ENCODE measurements around the gene SLC25A1. TPM values are rescaled to one million over a fixed set of nuclear protein-coding genes. Genes with fewer than 3 reads are reported as not detected.

SLC25A1 gene
- polyA plus RNA-seq, 1 donor from 2014 or later = 81.4 TPM

DNA sequence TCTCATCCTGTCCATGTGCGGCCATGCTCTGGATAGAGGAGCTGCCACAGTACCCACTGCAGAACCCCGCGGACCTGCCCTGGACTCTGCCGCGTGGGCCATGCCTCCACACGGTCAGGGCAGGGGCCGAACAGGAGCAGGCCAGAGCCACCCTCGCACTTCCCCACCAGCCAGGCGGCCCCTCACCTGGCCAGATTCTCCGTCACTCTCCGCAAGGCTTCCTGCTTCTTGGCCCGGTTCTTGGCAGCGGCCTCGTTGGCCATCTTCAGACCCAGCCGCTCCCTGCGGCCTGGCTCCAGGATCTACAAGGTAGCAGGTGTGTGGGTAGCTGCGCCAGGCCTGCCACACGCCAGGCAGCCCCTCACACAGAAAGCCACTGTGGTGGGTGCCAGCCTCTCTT, 43.7 kb downstream of the SLC25A1 start:
- H3F3A ChIP-seq (ENCODE audit: insufficient read depth, low read length, poor library complexity, severe bottlenecking) = no peaks in the 10 kb centered on the region
- no peak overlapping the region for H3K4me2 ChIP-seq (ENCODE audit: low read length)
- no peaks in the 10 kb centered on the region for H3K36me3 ChIP-seq (ENCODE audit: insufficient read depth, low read length)
- no peaks in the 10 kb centered on the region for H3K79me2 ChIP-seq (replicated peaks; ENCODE audit: insufficient read depth, low read length)
- no peaks in the 10 kb centered on the region for H3K9me2 ChIP-seq (ENCODE audit: insufficient read depth, low read length)
- no peaks in the 10 kb centered on the region for H3K27me3 ChIP-seq (ENCODE audit: insufficient read depth, low read depth, low read length)
- no peak overlapping the region for H3K4me3 ChIP-seq (ENCODE audit: low read length)
- H4K20me1 ChIP-seq (ENCODE audit: insufficient read depth) = no peaks in the 10 kb centered on the region
- H2AFZ ChIP-seq (ENCODE audit: low read depth, low read length) = no peak overlapping the region
- H3K27ac ChIP-seq (ENCODE audit: low read length) = no peak overlapping the region
- H3K9ac ChIP-seq (ENCODE audit: low read length) = no peak overlapping the region
- no peak for TF ChIP-seq EP300 (conservative IDR thresholded peaks at IDR 0.05; ENCODE audit: poor library complexity, severe bottlenecking)
- no peak for TF ChIP-seq EZH2 (IDR thresholded peaks at IDR 0.05; ENCODE audit: borderline replicate concordance, insufficient read depth, low read length, poor library complexity, severe bottlenecking)
- no peak for TF ChIP-seq MXI1 (conservative IDR thresholded peaks at IDR 0.05; ENCODE audit: poor library complexity, severe bottlenecking)
- no peak for TF ChIP-seq TAF1 (IDR thresholded peaks at IDR 0.05; ENCODE audit: low read depth)
- TF ChIP-seq REST (IDR thresholded peaks at IDR 0.05; ENCODE audit: borderline replicate concordance) = no peak
- TF ChIP-seq POLR2AphosphoS5 (IDR thresholded peaks at IDR 0.05) = no peak
- no peak for TF ChIP-seq RAD21 (conservative IDR thresholded peaks at IDR 0.05)
- no peak for TF ChIP-seq CTCF (IDR thresholded peaks at IDR 0.05; ENCODE audit: poor library complexity, severe bottlenecking)
- no peak for TF ChIP-seq SMC3 (conservative IDR thresholded peaks at IDR 0.05; ENCODE audit: poor library complexity)
- no peaks in the 10 kb centered on the region for H3K9me3 ChIP-seq (ENCODE audit: low read length)

DNA sequence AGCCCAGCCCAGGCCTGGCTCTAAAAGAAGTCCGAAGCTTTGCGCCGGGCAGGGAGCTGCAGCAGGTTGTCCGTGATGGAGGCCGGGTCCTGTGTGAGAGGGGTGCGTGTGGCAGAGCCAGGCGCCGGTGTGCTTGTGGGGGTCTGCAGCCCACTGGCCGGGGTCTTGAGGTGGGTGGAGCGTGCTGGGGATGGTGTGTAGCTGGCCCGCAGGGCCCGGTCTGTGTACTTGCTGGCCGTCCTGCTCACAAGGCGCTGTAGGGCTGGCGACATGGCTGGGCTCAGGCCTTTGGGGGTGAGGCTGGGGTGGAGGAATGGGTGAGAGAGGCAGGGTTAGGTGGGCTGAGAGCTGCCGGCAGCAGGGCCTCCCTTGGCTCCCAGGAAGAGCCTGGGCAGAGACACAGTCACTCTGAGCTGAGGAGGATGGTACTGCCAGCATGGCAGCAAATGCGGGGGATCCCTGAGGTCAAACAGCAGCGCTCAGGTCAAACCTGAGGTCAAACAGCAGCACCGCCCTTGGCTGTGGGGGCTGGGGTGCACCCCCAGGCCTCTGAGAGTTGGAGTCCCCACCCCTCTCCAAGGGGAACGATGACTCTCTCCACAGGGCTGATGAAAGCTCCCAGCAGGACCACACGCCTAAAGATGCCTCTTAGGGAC, 44.2 kb downstream of the SLC25A1 start:
- H3K4me3 ChIP-seq (ENCODE audit: low read length) = no peak overlapping the region
- H2AFZ ChIP-seq (ENCODE audit: low read depth, low read length) = no peak overlapping the region
- no peaks in the 10 kb centered on the region for H3K9me2 ChIP-seq (ENCODE audit: insufficient read depth, low read length)
- H3K9me3 ChIP-seq (ENCODE audit: low read length) = no peaks in the 10 kb centered on the region
- no peaks in the 10 kb centered on the region for H3K79me2 ChIP-seq (replicated peaks; ENCODE audit: insufficient read depth, low read length)
- H3K36me3 ChIP-seq (ENCODE audit: insufficient read depth, low read length) = no peaks in the 10 kb centered on the region
- no peaks in the 10 kb centered on the region for H3F3A ChIP-seq (ENCODE audit: insufficient read depth, low read length, poor library complexity, severe bottlenecking)
- no peak overlapping the region for H3K27ac ChIP-seq (ENCODE audit: low read length)
- H3K9ac ChIP-seq (ENCODE audit: low read length) = no peak overlapping the region
- no peak overlapping the region for H3K4me2 ChIP-seq (ENCODE audit: low read length)
- TF ChIP-seq RAD21 (conservative IDR thresholded peaks at IDR 0.05) = no peak
- TF ChIP-seq EP300 (conservative IDR thresholded peaks at IDR 0.05; ENCODE audit: poor library complexity, severe bottlenecking) = no peak
- TF ChIP-seq TAF1 (IDR thresholded peaks at IDR 0.05; ENCODE audit: low read depth) = no peak
- no peak for TF ChIP-seq REST (IDR thresholded peaks at IDR 0.05; ENCODE audit: borderline replicate concordance)
- no peak for TF ChIP-seq CTCF (IDR thresholded peaks at IDR 0.05; ENCODE audit: poor library complexity, severe bottlenecking)
- no peak for TF ChIP-seq SMC3 (conservative IDR thresholded peaks at IDR 0.05; ENCODE audit: poor library complexity)
- no peak for TF ChIP-seq MXI1 (conservative IDR thresholded peaks at IDR 0.05; ENCODE audit: poor library complexity, severe bottlenecking)
- TF ChIP-seq POLR2AphosphoS5 (IDR thresholded peaks at IDR 0.05) = no peak
- no peak for TF ChIP-seq EZH2 (IDR thresholded peaks at IDR 0.05; ENCODE audit: borderline replicate concordance, insufficient read depth, low read length, poor library complexity, severe bottlenecking)
- no peaks in the 10 kb centered on the region for H3K27me3 ChIP-seq (ENCODE audit: insufficient read depth, low read depth, low read length)
- H4K20me1 ChIP-seq (ENCODE audit: insufficient read depth) = no peaks in the 10 kb centered on the region

Data from neural cell (in vitro differentiated cells).